ENCODE results near the gene FOXO3. TPM values are rescaled to one million over a fixed set of nuclear protein-coding genes. Genes with fewer than 3 reads are reported as not detected.

FOXO3 gene
- total RNA-seq, 6 experiments from 2014 or later: 21.1 to 28.9 (median 24.2) TPM

- Mint-ChIP-seq H3K4me3 (peak overlapping the region; percentile 44), H3K27me3 (ENCODE audit: insufficient read depth) (no peaks in the 10 kb centered on the region), H3K4me1 (ENCODE audit: low read depth) (peaks cover 90% of the 10 kb centered on the region), H3K27ac (peak overlapping the region; percentile 67), H3K9me3 (no peaks in the 10 kb centered on the region), H3K36me3 (ENCODE audit: low read depth) (peaks cover 12% of the 10 kb centered on the region; the same call in 1 of the 2 replicates)
- TF ChIP-seq CTCF (IDR thresholded peaks at IDR 0.05): no peak
- no peak for DNase-seq
These were observed 18.6 kb downstream of the FOXO3 start for GRCh38 chr6:108579328-108579721.

GRCh38 chr6:108580646-108581045, 19.9 kb downstream of the FOXO3 start:
- Mint-ChIP-seq H3K4me3 (peak overlapping the region; percentile 85), H3K4me1 (ENCODE audit: low read depth) (peaks cover 85% of the 10 kb centered on the region)
- no peak for DNase-seq

GRCh38 chr6:108581237-108581931, 20.7 kb downstream of the FOXO3 start:
- Mint-ChIP-seq H3K4me3 (peak overlapping the region; percentile 85), H3K9me3 (no peaks in the 10 kb centered on the region), H3K27ac (peak overlapping the region; percentile 87), H3K36me3 (ENCODE audit: low read depth) (peaks cover 12% of the 10 kb centered on the region; the same call in 1 of the 2 replicates), H3K4me1 (ENCODE audit: low read depth) (peaks cover 93% of the 10 kb centered on the region), H3K27me3 (ENCODE audit: insufficient read depth) (no peaks in the 10 kb centered on the region)
- peak; percentile 68 for DNase-seq
- TF ChIP-seq CTCF (IDR thresholded peaks at IDR 0.05): no peak

More at GRCh38 chr6:108580646-108581045, 19.9 kb downstream of the FOXO3 start:
- Mint-ChIP-seq H3K9me3 (no peaks in the 10 kb centered on the region), H3K27me3 (ENCODE audit: insufficient read depth) (no peaks in the 10 kb centered on the region), H3K36me3 (ENCODE audit: low read depth) (peaks cover 12% of the 10 kb centered on the region; the same call in 1 of the 2 replicates), H3K27ac (peak overlapping the region; percentile 87)
- TF ChIP-seq CTCF (IDR thresholded peaks at IDR 0.05): no peak

GRCh38 chr6:108581932-108582475, 21.3 kb downstream of the FOXO3 start:
- Mint-ChIP-seq H3K9me3 (no peaks in the 10 kb centered on the region), H3K27me3 (ENCODE audit: insufficient read depth) (no peaks in the 10 kb centered on the region), H3K36me3 (ENCODE audit: low read depth) (peaks cover 12% of the 10 kb centered on the region; the same call in 1 of the 2 replicates), H3K4me1 (ENCODE audit: low read depth) (peaks cover 92% of the 10 kb centered on the region), H3K27ac (peak overlapping the region; percentile 87), H3K4me3 (peak overlapping the region; percentile 85)
- no peak for TF ChIP-seq CTCF (IDR thresholded peaks at IDR 0.05)
- DNase-seq: no peak

GRCh38 chr6:108582618-108583017, 21.9 kb downstream of the FOXO3 start:
- Mint-ChIP-seq H3K27ac (peak overlapping the region; percentile 87), H3K4me1 (ENCODE audit: low read depth) (peaks cover 92% of the 10 kb centered on the region), H3K27me3 (ENCODE audit: insufficient read depth) (no peaks in the 10 kb centered on the region), H3K9me3 (no peaks in the 10 kb centered on the region), H3K36me3 (ENCODE audit: low read depth) (peaks cover 12% of the 10 kb centered on the region; the same call in 1 of the 2 replicates), H3K4me3 (peak overlapping the region; percentile 34; the same call in 1 of the 2 replicates)
- TF ChIP-seq CTCF (IDR thresholded peaks at IDR 0.05): no peak
- DNase-seq: no peak
